Measurements from ENCODE around the gene GAS2L3.

DNA sequence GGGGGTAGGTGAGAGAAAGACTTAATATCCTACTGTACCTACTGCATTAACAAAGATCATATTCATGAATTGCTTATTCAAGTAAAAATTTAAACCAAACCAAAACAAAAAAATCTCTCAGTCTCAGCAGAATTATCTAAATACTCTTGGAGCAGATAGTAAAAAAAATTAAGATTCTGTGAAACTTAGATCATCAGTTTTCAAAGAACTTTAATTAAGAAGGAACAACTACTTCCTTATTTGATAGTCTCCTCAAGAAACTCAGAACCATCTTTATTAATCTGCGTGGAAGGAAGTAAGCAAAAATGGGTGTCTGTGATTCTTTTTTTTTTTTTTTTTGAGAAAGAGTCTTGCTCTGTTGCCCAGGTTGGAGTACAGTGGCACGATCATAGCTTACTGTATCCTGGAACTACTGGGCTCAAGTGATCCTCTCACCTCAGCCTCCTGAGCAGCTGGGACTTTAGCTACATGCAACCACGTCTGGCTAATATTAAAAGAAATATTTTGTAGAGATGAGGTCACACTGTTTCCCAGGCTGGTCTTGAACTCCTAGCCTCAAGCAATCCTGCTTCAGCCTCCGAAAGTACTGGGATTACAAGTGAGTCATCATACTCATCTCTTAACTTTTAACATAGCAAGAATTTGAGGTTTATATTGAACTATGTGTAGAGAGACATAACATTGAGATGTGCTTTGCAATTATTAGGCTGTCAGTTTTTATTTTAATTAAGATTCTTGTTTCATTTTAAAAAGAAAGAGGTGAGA is 37.4 kb downstream of the GAS2L3 start:
- TF ChIP-seq CTCF (IDR thresholded peaks at IDR 0.05; ENCODE audit: insufficient read depth, low read length) = no peak
- TF ChIP-seq, protein P1, sequence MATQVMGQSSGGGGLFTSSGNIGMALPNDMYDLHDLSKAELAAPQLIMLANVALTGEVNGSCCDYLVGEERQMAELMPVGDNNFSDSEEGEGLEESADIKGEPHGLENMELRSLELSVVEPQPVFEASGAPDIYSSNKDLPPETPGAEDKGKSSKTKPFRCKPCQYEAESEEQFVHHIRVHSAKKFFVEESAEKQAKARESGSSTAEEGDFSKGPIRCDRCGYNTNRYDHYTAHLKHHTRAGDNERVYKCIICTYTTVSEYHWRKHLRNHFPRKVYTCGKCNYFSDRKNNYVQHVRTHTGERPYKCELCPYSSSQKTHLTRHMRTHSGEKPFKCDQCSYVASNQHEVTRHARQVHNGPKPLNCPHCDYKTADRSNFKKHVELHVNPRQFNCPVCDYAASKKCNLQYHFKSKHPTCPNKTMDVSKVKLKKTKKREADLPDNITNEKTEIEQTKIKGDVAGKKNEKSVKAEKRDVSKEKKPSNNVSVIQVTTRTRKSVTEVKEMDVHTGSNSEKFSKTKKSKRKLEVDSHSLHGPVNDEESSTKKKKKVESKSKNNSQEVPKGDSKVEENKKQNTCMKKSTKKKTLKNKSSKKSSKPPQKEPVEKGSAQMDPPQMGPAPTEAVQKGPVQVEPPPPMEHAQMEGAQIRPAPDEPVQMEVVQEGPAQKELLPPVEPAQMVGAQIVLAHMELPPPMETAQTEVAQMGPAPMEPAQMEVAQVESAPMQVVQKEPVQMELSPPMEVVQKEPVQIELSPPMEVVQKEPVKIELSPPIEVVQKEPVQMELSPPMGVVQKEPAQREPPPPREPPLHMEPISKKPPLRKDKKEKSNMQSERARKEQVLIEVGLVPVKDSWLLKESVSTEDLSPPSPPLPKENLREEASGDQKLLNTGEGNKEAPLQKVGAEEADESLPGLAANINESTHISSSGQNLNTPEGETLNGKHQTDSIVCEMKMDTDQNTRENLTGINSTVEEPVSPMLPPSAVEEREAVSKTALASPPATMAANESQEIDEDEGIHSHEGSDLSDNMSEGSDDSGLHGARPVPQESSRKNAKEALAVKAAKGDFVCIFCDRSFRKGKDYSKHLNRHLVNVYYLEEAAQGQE (IDR thresholded peaks at IDR 0.05; ENCODE audit: insufficient replicate concordance, low read depth) = no peak
- TF ChIP-seq POLR2AphosphoS5 (IDR thresholded peaks at IDR 0.05; ENCODE audit: low read depth) = no peak
- no peak for TF ChIP-seq GABPA (IDR thresholded peaks at IDR 0.05; ENCODE audit: low read depth)
